Hematopoietic multipotent progenitor cell treated with erythropoietin and hydrocortisone succinate and interleukin-3 and kit ligand, for 6 days (in vitro differentiated cells): ENCODE measurements around the gene KRTAP12-1.
"Not testable (repeated sequence)": the region's sequence is repeated elsewhere in the genome, so short reads cannot be mapped to it uniquely, and the experiment has no call there.

Experiments used
- DNase-seq: peaks from one replicate; pipeline ENCODE4 v3.0.0-alpha.2; 2015

The KRTAP12-1 gene

GRCh38 chr21:44664691-44665090 is 17.3 kb downstream of the KRTAP12-1 start:
- no peak for DNase-seq

GRCh38 chr21:44661567-44661966 is 20.4 kb downstream of the KRTAP12-1 start:
- not testable (repeated sequence) for DNase-seq

- no peak for DNase-seq
Measured at GRCh38 chr21:44658913-44659595, 22.9 kb downstream of the KRTAP12-1 start.

- DNase-seq, result no peak
Measured at GRCh38 chr21:44658541-44658910, 23.4 kb downstream of the KRTAP12-1 start.

- DNase-seq, result no peak
Measured at GRCh38 chr21:44657635-44658540, 24.1 kb downstream of the KRTAP12-1 start, which contains the start of gene KRTAP12-3. Gene KRTAP12-3 (plus strand): TSS chr21:44657932. CDS start chr21:44657980, 48 bp downstream.

GRCh38 chr21:44656868-44657267 is 25.1 kb downstream of the KRTAP12-1 start:
- no peak for DNase-seq

DNA sequence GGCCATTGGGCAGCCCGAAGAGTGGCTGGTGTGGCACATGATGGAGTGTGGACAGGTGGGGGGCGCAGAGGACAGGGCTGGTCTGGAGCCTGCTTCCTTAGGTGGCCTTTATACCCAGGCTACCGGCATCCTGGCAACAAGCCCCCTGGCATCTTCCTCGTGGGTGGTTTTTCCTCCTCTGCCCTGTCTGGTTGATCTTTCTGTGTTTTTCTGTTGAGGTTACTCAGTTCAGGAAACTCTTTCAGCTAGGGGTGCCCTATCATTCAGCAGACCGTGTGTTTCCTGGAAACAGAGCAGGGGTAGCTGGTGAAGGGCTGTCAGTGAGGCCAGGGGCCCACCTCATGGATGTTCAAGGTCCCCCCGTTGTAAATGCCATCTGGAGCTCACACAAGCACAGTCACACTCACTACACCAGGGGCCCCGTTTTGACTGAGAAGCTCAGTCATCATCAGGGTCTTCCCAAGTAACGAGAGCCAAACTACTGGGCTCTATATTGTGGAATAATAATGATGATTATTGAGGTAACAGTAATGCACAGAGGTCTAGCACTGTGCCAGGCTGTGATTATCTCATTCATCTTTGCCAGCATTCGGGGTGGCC is 27.3 kb downstream of the KRTAP12-1 start, which contains the start of gene KRTAP12-4:
Gene KRTAP12-4, minus strand, starts transcription at position 84 of the 600 bp plus-strand sequence. Its CDS starts 45 bp downstream, at position 39.
- DNase-seq, result no peak

GRCh38 chr21:44653656-44654575 is 28.0 kb downstream of the KRTAP12-1 start:
- DNase-seq, result no peak

DNA sequence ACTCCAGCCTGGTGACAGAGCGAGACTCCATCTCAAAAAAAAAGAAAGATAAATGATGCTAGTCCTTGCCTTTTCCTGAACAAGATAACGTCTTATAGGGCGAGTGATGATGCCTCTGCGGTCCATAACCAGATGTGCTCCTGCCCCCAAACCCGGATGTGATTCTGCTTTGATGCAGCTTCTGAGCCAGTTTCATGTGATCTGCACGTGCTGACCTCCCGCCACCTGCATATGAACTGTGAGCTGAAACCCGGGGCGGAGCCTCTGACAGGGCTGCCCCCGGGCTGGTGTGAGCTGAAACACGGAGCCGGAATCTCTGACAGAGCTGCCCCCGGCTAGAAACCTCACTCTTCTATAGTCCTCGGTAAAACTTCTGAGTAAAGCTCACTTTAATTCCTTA is 28.8 kb downstream of the KRTAP12-1 start:
- no peak for DNase-seq

GRCh38 chr21:44650973-44651675 is 30.8 kb downstream of the KRTAP12-1 start:
- no peak for DNase-seq

DNA sequence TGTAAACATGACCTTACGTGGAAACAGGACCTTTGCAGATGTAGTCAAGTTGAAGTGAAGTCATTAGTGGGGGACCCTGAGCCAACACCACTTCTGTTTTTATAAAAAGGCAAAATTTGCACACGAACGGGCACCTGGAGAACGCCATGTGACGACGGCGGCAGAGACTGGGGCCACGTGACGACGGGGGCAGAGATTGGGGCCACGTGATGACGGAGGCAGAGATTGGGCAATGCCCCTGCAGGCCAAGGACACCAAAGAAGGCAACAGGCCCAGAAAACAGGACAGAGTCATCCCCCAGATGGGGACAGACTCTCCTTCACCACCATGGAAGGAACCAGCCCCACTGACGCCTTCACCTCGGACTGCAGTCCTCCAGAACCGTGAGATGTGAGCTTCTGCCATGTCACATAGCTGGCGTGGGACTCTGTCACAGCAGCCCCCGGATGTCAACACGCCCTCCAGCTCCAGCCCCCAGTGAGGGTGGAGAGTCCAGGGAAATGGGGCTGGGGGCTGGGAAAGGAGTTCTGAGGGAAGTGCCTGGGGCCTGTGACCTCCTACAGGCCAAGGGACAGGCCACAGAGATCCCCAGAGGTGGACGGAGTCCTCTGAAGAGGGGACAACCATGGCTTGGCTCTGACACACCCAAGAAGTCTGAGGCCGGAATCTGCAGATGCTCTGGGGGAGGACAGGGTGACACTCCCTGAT is 31.5 kb downstream of the KRTAP12-1 start:
- DNase-seq, result no peak

DNA sequence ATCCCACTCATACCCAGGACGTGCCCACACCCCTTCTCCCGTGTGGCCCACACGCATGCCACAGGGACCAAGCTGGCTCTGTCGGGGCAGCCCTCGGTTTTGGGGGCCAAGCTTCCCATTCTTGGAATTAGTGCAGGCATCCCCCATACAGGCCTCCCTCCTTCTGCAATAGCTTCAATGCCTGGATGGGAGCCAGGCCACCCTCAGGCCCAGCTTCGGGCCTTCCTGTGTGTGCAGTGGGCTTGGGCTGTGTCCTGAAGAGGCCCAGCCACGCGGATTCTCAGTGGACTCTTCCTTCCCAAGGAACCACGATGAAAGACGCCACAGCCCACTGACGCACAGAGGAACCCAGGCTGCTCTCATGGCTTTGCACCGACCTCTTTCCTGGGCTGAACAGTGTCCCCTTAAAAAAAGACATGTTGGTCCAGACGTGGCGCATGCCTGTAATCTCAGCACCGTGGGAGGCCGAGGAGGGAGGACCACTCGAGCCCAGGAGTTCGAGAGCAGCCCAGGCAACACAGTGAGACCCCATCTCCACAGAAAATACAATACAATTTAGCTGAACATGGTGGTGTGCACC is 32.4 kb downstream of the KRTAP12-1 start:
- no peak for DNase-seq

- DNase-seq, result no peak
Measured at GRCh38 chr21:44648557-44649311, 33.2 kb downstream of the KRTAP12-1 start.

DNA sequence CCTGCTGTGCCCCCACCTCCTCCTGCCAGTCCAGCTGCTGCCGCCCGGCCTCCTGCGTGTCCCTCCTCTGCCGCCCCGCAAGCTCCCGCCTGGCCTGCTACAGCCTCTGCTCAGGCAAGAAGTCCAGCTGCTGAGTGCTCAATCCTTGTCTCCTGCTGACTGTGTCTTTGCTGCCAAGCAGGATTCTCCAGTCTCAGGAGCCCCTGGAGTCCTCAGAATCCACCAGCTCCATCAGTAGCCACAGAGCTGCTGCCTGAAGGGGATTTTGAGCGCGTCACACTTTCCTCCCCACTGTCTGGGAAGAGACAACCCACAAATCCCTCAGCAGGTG is 34.8 kb downstream of the KRTAP12-1 start:
- DNase-seq, result no peak

DNA sequence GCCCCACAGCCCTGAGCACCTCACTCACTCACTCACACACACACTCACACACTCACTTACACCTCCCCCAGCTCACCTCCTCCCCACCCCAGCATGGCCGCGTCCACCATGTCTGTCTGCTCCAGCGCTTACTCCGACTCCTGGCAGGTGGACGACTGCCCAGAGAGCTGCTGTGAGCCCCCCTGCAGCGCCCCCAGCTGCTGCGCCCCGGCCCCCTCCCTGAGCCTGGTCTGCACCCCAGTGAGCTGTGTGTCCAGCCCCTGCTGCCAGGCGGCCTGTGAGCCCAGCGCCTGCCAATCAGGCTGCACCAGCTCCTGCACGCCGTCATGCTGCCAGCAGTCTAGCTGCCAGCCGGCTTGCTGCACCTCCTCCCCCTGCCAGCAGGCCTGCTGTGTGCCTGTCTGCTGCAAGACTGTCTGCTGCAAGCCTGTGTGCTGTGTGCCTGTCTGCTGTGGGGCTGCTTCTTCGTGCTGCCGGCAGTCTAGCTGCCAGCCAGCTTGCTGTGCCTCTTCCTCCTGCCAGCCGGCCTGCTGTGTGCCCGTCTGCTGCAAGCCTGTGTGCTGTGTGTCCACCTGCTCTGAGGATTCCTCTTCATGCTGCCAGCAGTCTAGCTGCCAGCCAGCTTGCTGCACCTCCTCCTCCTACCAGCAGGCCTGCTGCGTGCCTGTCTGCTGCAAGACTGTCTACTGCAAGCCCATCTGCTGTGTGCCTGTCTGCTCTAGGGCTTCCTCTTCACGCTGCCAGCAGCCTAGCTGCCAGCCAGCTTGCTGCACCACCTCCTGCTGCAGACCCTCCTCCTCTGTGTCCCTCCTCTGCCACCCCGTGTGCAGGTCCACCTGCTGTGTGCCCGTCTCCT is 35.4 kb downstream of the KRTAP12-1 start, which contains the start of gene KRTAP10-11:
Gene KRTAP10-11, plus strand, starts transcription at position 49 of the 856 bp plus-strand sequence. Its CDS starts 45 bp downstream, at position 94.
- not testable (repeated sequence) for DNase-seq

DNA sequence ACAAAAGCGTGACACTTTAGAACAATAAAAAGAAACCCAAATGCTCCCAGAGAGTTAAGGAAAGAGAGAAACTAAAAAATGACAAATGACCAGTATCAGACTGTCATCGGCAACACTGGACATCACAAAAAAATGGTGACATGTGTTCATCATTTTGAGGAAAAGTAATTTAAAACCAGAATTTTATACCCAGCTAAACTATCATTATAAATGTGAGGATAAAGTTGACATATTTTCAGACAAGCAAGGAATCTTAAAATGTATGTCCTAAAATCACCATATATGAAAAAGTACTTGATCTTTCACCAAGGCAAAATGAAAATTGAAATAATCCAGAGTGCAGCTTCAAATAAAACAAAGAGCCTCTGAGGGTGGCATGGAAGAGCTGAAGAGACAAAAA is 37.1 kb downstream of the KRTAP12-1 start:
- no peak for DNase-seq

- DNase-seq, result no peak
Measured at GRCh38 chr21:44643741-44644310, 38.1 kb downstream of the KRTAP12-1 start.

- DNase-seq, result no peak
Measured at GRCh38 chr21:44640761-44641160, 41.2 kb downstream of the KRTAP12-1 start.

DNA sequence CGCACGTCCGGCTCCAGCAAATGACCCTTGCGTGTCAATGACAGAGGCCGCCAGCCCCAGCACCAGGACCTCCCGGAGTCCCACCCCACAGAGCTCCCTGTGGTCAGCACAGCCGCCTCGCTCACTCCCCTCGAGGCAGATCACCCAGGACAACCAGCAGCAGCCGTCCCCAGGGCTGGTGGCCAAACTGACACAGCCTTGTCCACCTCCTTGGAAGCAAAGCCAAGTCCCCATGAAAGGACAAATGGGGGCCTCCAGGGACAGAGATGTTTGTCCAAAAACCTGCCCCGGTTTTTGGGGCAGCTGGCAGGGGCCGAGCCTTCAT is 42.7 kb downstream of the KRTAP12-1 start:
- DNase-seq, result no peak
